H1 (cell line): ENCODE measurements around the gene ARCN1. TPM values are rescaled to one million over a fixed set of nuclear protein-coding genes. Genes with fewer than 3 reads are reported as not detected.

Experiments
- BACH1 ChIP-seq: IDR thresholded peaks from 2 replicates; pipeline ENCODE4 v1.6.1; 2012; ENCODE audit warnings: low read length, improper control_type of control experiment
- CHD2 ChIP-seq: IDR thresholded peaks from 2 replicates; pipeline ENCODE4 v1.6.1; 2012; ENCODE audit warnings: low read length, improper control_type of control experiment
- CTBP2 ChIP-seq: IDR thresholded peaks from 2 replicates; pipeline ENCODE4 v1.7.0; 2011; ENCODE audit warnings: borderline replicate concordance, mild to moderate bottlenecking, moderate library complexity, mixed read lengths, low read length; ENCODE audit not compliant: insufficient read depth, insufficient read length
- EGR1 ChIP-seq: IDR thresholded peaks from 2 replicates; pipeline ENCODE4 v1.6.1; 2011; ENCODE audit warnings: low read depth, low read length, borderline replicate concordance
- EP300 ChIP-seq, 2 experiments: IDR thresholded peaks; 1 replicate in 1 of 2; 2 replicates in 1 of 2; pipeline ENCODE4 v1.6.1; 2011 to 2012; ENCODE audit warnings: low read depth in 2 of 2, low read length in 2 of 2, mild to moderate bottlenecking in 2 of 2, borderline replicate concordance in 1 of 2, inconsistent platforms in 1 of 2, moderate library complexity in 1 of 2
- POLR2AphosphoS5 ChIP-seq: IDR thresholded peaks from 2 replicates; pipeline ENCODE4 v1.6.1; 2011; ENCODE audit warnings: low read depth, low read length
- RAD21 ChIP-seq, 2 experiments: IDR thresholded peaks in 1 of 2; conservative IDR thresholded peaks in 1 of 2; 2 replicates each; pipeline ENCODE4 v1.6.1; 2011; ENCODE audit warnings: low read depth in 2 of 2, low read length in 2 of 2, improper control_type of control experiment in 1 of 2, inconsistent platforms in 1 of 2, mild to moderate bottlenecking in 1 of 2, moderate library complexity in 1 of 2
- SIN3A ChIP-seq, 2 experiments: IDR thresholded peaks in 1 of 2; conservative IDR thresholded peaks in 1 of 2; 2 replicates each; pipeline ENCODE4 v1.6.1; 2011 to 2012; ENCODE audit warnings: low read length in 2 of 2, improper control_type of control experiment in 1 of 2, low read depth in 1 of 2, mild to moderate bottlenecking in 1 of 2
- TAF1 ChIP-seq: IDR thresholded peaks from 2 replicates; pipeline ENCODE4 v1.6.1; 2011; ENCODE audit warnings: mild to moderate bottlenecking, low read depth, low read length
- TAF7 ChIP-seq: optimal IDR thresholded peaks from 2 replicates; pipeline ENCODE3; 2011; ENCODE audit warnings: low read depth, mild to moderate bottlenecking, inconsistent platforms, low read length, moderate library complexity, borderline replicate concordance
- TBP ChIP-seq: IDR thresholded peaks from 2 replicates; pipeline ENCODE4 v1.6.1; 2011; ENCODE audit warnings: low read depth, low read length, improper control_type of control experiment
- polyA plus RNA-seq, 7 experiments: library from polyadenylated mRNA; depleted of rRNA in 3 of 7; stranded (reverse) in 5 of 7; unstranded in 2 of 7; fragments of >200 nt in 5 of 7; fragments of 200-250 nt in 2 of 7; gene quantifications; 1 replicate in 5 of 7; 2 replicates in 1 of 7; 4 replicates in 1 of 7; pipeline versions ENCODE4 v1.2.1 to v1.2.3, GENCODE V29; 2011 to 2013; ENCODE audit warnings: missing spikeins in 2 of 7, mixed read lengths in 2 of 7
- total RNA-seq: library from RNA; stranded (reverse); fragmentation: NEBNext Ultra II Directional; extraction: Animal tissue kit (Norgen Biotek cat#: 25700); gene quantifications from 2 replicates; pipeline ENCODE4 v1.2.1, GENCODE V29; 2021
- TF ChIP-seq, protein P1 (sequence below): IDR thresholded peaks from 2 replicates; pipeline ENCODE4 v1.6.1; 2012; ENCODE audit warnings: low read length, inconsistent platforms
- TF ChIP-seq, protein P2 (sequence below): IDR thresholded peaks from 2 replicates; pipeline ENCODE4 v1.6.1; 2012; ENCODE audit warnings: inconsistent platforms
- TF ChIP-seq, protein P3 (sequence below): IDR thresholded peaks from 2 replicates; pipeline ENCODE4 v1.6.1; 2011; ENCODE audit warnings: low read length, improper control_type of control experiment

Gene ARCN1
- total and polyA plus RNA-seq, 2 of the 8 experiments (the other 6 are each of a cell fraction or from before 2014, with no cell fraction given) = 132 to 146 TPM

DNA sequence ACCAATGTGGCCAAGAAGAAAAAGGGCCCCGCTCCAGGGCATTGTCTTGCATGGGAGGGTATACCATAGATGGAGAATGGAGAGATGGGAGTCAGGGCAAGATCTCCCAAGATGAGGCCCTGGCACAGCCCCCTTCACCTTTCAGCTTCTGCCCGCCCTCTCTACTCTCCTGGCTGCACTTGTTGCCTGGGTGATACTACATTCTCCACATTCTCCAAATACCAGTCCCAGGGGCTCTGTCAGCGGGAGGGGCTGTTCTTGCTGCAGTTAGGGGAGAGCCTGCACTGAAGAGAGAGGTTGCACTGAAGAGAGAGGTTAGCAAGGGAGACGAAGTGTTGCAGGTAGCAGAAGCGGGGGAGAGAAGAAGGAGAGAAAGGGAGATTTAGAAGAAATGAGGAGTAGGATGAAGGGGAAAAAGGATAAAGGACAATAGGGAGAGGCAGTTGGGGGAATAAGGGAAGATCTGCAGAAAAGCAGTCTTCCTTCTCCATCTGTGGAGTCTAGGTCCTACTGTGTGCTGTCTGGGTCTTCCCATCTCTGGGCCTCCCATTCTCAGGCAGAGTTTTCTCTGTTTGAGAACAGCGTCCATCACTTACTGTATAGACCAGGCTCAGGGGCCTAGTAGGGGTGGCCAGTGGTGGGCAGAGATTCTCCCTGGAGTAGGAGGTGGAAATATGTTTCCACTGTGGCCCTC lies 43.2 kb downstream of the ARCN1 start (continued):
- TF ChIP-seq TBP (peak; percentile 72), RAD21 (IDR thresholded peaks at IDR 0.05 in 1 of 2, conservative IDR thresholded peaks at IDR 0.05 in 1 of 2; ENCODE audit: low read depth in 2 of 2, low read length in 2 of 2) (0 out of 4 replicates have a peak, but pooled peaks of 1 of the 2 experiments have one; percentile 8), CTBP2 (peak; percentile 84), POLR2AphosphoS5 (peak; percentile 91), EP300 (IDR thresholded peaks at IDR 0.05; ENCODE audit: borderline replicate concordance in 1 of 2, low read depth in 2 of 2, low read length in 2 of 2) (peak in 1 of 2 experiments; percentile 94; a peak in 1 of 3 replicates), BACH1 (no peak), CHD2 (0 out of 2 replicates have a peak, but pooled peaks have one; percentile 19), TAF7 (peak; percentile 65), SIN3A (conservative IDR thresholded peaks at IDR 0.05 in 1 of 2, IDR thresholded peaks at IDR 0.05 in 1 of 2; ENCODE audit: low read depth in 1 of 2, low read length in 2 of 2) (peak; percentile 65 to 96; a peak in 3 of 4 replicates), EGR1 (no peak), TAF1 (peak; percentile 76)
- TF ChIP-seq, protein P1, sequence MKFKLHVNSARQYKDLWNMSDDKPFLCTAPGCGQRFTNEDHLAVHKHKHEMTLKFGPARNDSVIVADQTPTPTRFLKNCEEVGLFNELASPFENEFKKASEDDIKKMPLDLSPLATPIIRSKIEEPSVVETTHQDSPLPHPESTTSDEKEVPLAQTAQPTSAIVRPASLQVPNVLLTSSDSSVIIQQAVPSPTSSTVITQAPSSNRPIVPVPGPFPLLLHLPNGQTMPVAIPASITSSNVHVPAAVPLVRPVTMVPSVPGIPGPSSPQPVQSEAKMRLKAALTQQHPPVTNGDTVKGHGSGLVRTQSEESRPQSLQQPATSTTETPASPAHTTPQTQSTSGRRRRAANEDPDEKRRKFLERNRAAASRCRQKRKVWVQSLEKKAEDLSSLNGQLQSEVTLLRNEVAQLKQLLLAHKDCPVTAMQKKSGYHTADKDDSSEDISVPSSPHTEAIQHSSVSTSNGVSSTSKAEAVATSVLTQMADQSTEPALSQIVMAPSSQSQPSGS = no peak
- TF ChIP-seq, protein P2, sequence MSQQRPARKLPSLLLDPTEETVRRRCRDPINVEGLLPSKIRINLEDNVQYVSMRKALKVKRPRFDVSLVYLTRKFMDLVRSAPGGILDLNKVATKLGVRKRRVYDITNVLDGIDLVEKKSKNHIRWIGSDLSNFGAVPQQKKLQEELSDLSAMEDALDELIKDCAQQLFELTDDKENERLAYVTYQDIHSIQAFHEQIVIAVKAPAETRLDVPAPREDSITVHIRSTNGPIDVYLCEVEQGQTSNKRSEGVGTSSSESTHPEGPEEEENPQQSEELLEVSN = no peak
- TF ChIP-seq, protein P3, sequence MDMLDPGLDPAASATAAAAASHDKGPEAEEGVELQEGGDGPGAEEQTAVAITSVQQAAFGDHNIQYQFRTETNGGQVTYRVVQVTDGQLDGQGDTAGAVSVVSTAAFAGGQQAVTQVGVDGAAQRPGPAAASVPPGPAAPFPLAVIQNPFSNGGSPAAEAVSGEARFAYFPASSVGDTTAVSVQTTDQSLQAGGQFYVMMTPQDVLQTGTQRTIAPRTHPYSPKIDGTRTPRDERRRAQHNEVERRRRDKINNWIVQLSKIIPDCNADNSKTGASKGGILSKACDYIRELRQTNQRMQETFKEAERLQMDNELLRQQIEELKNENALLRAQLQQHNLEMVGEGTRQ = no peak
